CD4-positive, alpha-beta T cell (primary cell): ENCODE results near the gene SLC25A29. TPM values are rescaled to one million over a fixed set of nuclear protein-coding genes. Genes with fewer than 3 reads are reported as not detected.
A peak's percentile ranks its signal among the peaks of the same experiment; 100 is the strongest.
"Not testable (repeated sequence)": the region's sequence is repeated elsewhere in the genome, so short reads cannot be mapped to it uniquely, and the experiment has no call there.

Source experiments
- ATAC-seq: fragments of 200-7000 bp; cut with Tn5 transposase; one replicate; pipeline ENCODE4 v1.10.0; 2022; ENCODE audit warnings: mild to moderate bottlenecking; ENCODE audit not compliant: poor library complexity
- CTCF ChIA-PET: fragments of 350-600 bp; sonication (Branson Sonifier 250); formaldehyde crosslinking; loops from one replicate; lab custom pipeline; 2021; ENCODE audit warnings: antibody characterized with exemption, inconsistent platforms; lab: Charles Lee
- POLR2A ChIA-PET: fragments of 350-600 bp; sonication (Branson Sonifier 250); formaldehyde crosslinking; loops from one replicate; lab custom pipeline; 2021; ENCODE audit warnings: antibody characterized with exemption, inconsistent platforms; lab: Charles Lee
- DNase-seq, 14 experiments: peaks; one replicate each; pipeline ENCODE4 v3.0.0-alpha.2; 2013 to 2020; ENCODE audit warnings: mixed read lengths in 2 of 14
- H3K27ac ChIP-seq, 2 donors: one replicate each; pipeline versions ENCODE4 v1.5.1 to v1.7.0; 2013; ENCODE audit warnings: low read length in 2 of 2, low read depth in 1 of 2, mild to moderate bottlenecking in 1 of 2
- H3K27me3 ChIP-seq, 2 experiments: 1 replicate in 1 of 2; 2 replicates in 1 of 2; pipeline versions ENCODE4 v1.6.1 to v1.7.0; 2013; ENCODE audit warnings: low read length in 2 of 2, control low read depth in 1 of 2, mild to moderate bottlenecking in 1 of 2, moderate library complexity in 1 of 2; ENCODE audit not compliant: insufficient read depth in 2 of 2, control insufficient read depth in 1 of 2
- H3K36me3 ChIP-seq: one replicate; pipeline ENCODE4 v1.6.1; 2013; ENCODE audit warnings: low read length, control low read depth; ENCODE audit not compliant: insufficient read depth
- H3K4me1 ChIP-seq: one replicate; pipeline ENCODE4 v1.6.1; 2013; ENCODE audit warnings: low read length, control low read depth; ENCODE audit not compliant: insufficient read depth
- H3K4me3 ChIP-seq: one replicate; pipeline ENCODE4 v1.5.1; 2013; ENCODE audit warnings: mild to moderate bottlenecking, low read length, moderate library complexity
- H3K9me3 ChIP-seq, 2 experiments: 1 replicate in 1 of 2; 2 replicates in 1 of 2; pipeline versions ENCODE4 v1.6.1 to v1.7.0; 2013; ENCODE audit warnings: low read length in 2 of 2, mild to moderate bottlenecking in 2 of 2, control low read depth in 1 of 2, moderate library complexity in 1 of 2; ENCODE audit not compliant: control insufficient read depth in 1 of 2, insufficient read depth in 1 of 2
- H3K27ac Mint-ChIP-seq: one replicate; pipeline ENCODE4 v1.8.0; 2020; ENCODE audit warnings: mixed read lengths
- H3K27me3 Mint-ChIP-seq: one replicate; pipeline ENCODE4 v1.8.0; 2021; ENCODE audit warnings: mixed read lengths
- H3K36me3 Mint-ChIP-seq: one replicate; pipeline ENCODE4 v1.8.0; 2021; ENCODE audit warnings: low read depth, mixed read lengths
- H3K4me1 Mint-ChIP-seq: one replicate; pipeline ENCODE4 v1.8.0; 2021; ENCODE audit warnings: low read depth, mixed read lengths
- H3K4me3 Mint-ChIP-seq: one replicate; pipeline ENCODE4 v1.8.0; 2020; ENCODE audit warnings: mild to moderate bottlenecking, mixed read lengths
- H3K9me3 Mint-ChIP-seq: one replicate; pipeline ENCODE4 v1.8.0; 2020; ENCODE audit warnings: mixed read lengths
- intact Hi-C, 2 experiments: fragments of 100-400 bp; cut with DNase I in 1 of 2; cut with micrococcal nuclease in 1 of 2; formaldehyde crosslinking; loops; one replicate each; pipeline versions ENCODE4 v1.15.1 to v1.9.0; 2023 to 2025; cut with DNase I, micrococcal nuclease
- total RNA-seq, 174 experiments: library from RNA in 2 of 174; stranded (reverse) in 2 of 174; gene quantifications; one replicate each; pipeline ENCODE4 v1.2.3 and lab custom pipeline; 2021 to 2026
- TF ChIP-seq, protein P1 (sequence below): fragments of 200-600 bp; IDR thresholded peaks from one replicate; pipeline ENCODE4 v1.8.0; 2022; ENCODE audit warnings: antibody characterized with exemption, mild to moderate bottlenecking

SLC25A29 gene
- total RNA-seq, 2 experiments from 2014 or later: 2.5 TPM

DNA sequence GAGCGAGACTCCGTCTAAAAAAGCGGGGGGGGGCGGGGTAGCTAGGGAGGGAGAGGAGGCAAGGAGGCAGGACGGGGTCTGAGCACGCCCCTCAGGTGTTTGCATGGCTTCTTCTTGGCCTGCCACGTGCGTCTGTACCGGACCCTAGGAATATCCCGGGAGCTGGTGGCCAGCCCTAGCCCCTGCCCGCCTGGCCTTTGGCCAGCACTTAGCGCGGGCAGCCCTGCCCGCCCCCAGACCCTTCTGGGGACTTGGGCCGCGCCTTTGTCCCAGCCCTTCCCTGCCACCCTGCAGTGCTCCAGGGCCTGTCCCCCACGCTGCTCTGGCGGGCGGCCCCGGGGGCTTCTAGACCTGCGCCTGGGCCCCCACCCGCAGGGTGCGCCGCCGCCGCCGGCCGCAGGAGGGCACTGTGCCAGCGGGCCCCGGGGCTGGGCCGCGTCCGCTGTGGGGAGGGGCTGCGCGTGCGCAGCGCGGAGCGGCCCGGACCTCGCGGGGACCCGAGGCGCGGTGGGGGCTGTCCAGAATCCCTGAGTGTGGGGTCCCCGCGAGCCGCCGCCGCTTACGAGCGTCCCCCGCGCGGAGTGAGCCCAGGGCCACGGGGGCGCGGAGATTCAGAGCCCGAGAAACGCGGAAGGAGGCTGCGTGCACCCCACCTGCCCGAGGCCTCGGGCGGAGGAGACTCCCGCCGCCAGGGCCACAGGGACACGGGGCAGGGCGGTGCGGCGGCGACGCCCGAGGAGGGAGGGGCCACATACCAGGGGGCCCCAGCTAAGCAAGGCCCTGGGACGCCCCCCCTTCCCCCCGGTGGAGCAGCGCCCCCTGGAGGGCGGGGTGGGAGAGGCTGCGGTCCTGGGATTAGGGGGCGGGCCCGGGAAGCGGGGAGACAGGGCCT is 21.0 kb downstream of the SLC25A29 start:
- TF ChIP-seq, protein P1, sequence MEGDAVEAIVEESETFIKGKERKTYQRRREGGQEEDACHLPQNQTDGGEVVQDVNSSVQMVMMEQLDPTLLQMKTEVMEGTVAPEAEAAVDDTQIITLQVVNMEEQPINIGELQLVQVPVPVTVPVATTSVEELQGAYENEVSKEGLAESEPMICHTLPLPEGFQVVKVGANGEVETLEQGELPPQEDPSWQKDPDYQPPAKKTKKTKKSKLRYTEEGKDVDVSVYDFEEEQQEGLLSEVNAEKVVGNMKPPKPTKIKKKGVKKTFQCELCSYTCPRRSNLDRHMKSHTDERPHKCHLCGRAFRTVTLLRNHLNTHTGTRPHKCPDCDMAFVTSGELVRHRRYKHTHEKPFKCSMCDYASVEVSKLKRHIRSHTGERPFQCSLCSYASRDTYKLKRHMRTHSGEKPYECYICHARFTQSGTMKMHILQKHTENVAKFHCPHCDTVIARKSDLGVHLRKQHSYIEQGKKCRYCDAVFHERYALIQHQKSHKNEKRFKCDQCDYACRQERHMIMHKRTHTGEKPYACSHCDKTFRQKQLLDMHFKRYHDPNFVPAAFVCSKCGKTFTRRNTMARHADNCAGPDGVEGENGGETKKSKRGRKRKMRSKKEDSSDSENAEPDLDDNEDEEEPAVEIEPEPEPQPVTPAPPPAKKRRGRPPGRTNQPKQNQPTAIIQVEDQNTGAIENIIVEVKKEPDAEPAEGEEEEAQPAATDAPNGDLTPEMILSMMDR: peak; percentile 96
- H3K9me3 Mint-ChIP-seq: no peaks in the 10 kb centered on the region
- Histone ChIP-seq H3K36me3 (peaks cover 3% of the 10 kb centered on the region), H3K4me1 (peaks cover 15% of the 10 kb centered on the region), H3K9me3 (no peaks in the 10 kb centered on the region), H3K4me3 (peak overlapping the region; percentile 59), H3K27ac (peak overlapping the region in 1 of 2 donors; percentile 79), H3K27me3 (no peaks in the 10 kb centered on the region)
- no peaks in the 10 kb centered on the region for H3K4me1 Mint-ChIP-seq
- ATAC-seq: peak; percentile 92
- ChIA-PET POLR2A (interaction anchor here (0.6 to 1.5 kb wide), 5 partner anchors 8 to 92 kb away, joined by 3 to 4 read pairs (median 3); no protein-coding TSS in a partner anchor), CTCF (interaction anchor here (0.6 to 2.4 kb wide), 22 partner anchors 8 to 1524 kb away, joined by 3 to 9 read pairs (median 4); a partner anchor contains a TSS)
- peaks cover 4% of the 10 kb centered on the region for H3K36me3 Mint-ChIP-seq
- H3K27ac Mint-ChIP-seq: peak overlapping the region; percentile 42
- intact Hi-C loops: loop anchor here (1.0 to 5.0 kb wide), 7 partner anchors 42 to 360 kb away; partner anchors contain the start of gene WDR25 (in 2 of the 2)
- DNase-seq: peak; percentile 60 to 91 (median 76)
- H3K27me3 Mint-ChIP-seq: no peaks in the 10 kb centered on the region
- peak overlapping the region; percentile 80 for H3K4me3 Mint-ChIP-seq

GRCh38 chr14:100283984-100284881 is 22.0 kb downstream of the SLC25A29 start:
- Histone ChIP-seq H3K36me3 (peaks cover 3% of the 10 kb centered on the region), H3K4me1 (peaks cover 19% of the 10 kb centered on the region), H3K4me3 (no peak overlapping the region), H3K9me3 (no peaks in the 10 kb centered on the region), H3K27ac (no peak overlapping the region), H3K27me3 (no peaks in the 10 kb centered on the region)
- DNase-seq: no peak
- intact Hi-C loops: loop anchor here (2.0 kb wide), 4 partner anchors 41 to 93 kb away; partner anchors contain the start of gene WDR25 (in 1 of the 2)
- TF ChIP-seq, protein P1: no peak
- H3K9me3 Mint-ChIP-seq: no peaks in the 10 kb centered on the region
- peaks cover 6% of the 10 kb centered on the region for H3K4me1 Mint-ChIP-seq
- peaks cover 11% of the 10 kb centered on the region for H3K36me3 Mint-ChIP-seq
- peak overlapping the region; percentile 42 for H3K27ac Mint-ChIP-seq
- ChIA-PET POLR2A (interaction anchor here (0.7 kb wide), 1 partner anchor 60 kb away, joined by 3 read pairs; no protein-coding TSS in a partner anchor), CTCF (interaction anchor here (0.6 to 2.4 kb wide), 11 partner anchors 11 to 1525 kb away, joined by 3 to 9 read pairs (median 8); no protein-coding TSS in a partner anchor)
- ATAC-seq: no peak
- H3K4me3 Mint-ChIP-seq: peak overlapping the region; percentile 80
- no peaks in the 10 kb centered on the region for H3K27me3 Mint-ChIP-seq

GRCh38 chr14:100283436-100283835 is 22.8 kb downstream of the SLC25A29 start:
- intact Hi-C loops, H3K27me3 ChIP-seq, H3K9me3 Mint-ChIP-seq, H3K36me3 ChIP-seq, H3K27ac ChIP-seq, H3K9me3 ChIP-seq, POLR2A ChIA-PET, H3K27me3 Mint-ChIP-seq, ATAC-seq, DNase-seq, H3K4me3 ChIP-seq: not testable (repeated sequence)
- Mint-ChIP-seq H3K36me3 (peaks cover 19% of the 10 kb centered on the region), H3K4me1 (peaks cover 14% of the 10 kb centered on the region), H3K4me3 (peak overlapping the region; percentile 65), H3K27ac (peak overlapping the region; percentile 72)
- CTCF ChIA-PET: interaction anchor here (0.7 to 0.9 kb wide), 2 partner anchors 99 to 301 kb away, joined by 3 read pairs; no protein-coding TSS in a partner anchor
- H3K4me1 ChIP-seq: peaks cover 26% of the 10 kb centered on the region
